Activated T-helper 1 cell treated with Interleukin-2 at 50 U/mL for 16 hours (primary cell): ENCODE measurements around the gene TPRA1.
"Not testable (repeated sequence)": the region's sequence is repeated elsewhere in the genome, so short reads cannot be mapped to it uniquely, and the experiment has no call there.

ENCODE experiments used
- DNase-seq: peaks from one replicate; pipeline ENCODE4 v3.0.0-alpha.2; 2020; ENCODE audit warnings: low read depth

The TPRA1 gene

DNA sequence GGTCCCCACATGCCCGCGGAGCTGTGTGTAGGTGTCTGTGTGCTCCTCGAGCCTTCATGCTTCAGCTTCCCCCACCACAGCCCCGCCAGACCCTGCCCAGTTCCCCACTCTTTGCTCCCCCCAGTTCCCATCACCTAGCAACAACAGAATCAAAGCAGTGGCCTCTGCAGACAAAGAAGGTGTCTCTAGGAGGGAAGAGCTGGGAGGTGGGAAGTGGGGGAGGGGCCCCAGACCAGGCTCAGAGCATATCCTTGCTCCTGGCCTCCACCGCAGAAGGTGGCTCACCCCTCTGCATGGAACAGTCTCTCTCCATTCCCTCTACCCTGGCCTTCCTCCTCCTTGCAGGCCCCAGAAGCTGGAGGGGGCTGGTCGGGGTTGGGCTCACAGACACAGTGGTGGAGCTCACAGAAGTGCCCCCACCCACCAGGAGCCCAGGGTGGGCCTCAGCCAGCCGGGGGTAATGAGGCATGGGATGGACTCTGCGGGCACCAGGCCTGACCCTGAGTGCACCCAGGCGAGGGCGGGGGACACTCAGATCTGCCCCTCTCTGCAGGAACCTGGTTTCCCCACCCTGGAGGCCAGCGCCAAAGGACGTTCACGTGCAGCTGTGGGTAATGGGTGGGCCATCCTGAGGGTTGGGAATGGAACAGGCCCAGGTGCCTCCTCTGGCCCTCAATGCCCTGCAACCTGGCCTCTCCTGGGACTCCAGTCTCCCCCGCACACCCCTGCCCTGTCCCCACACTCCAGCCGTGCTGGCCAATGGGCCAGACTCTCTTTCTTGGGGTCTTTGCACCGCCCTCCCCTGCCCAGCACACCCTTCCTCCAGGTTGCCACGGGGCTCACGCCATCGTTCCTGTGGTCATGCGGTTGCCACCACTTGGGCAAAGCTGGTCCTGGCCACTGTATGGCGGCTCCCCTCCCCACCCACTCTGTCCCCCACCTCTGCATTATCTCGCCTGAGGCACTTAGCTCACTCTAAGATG is 53.4 kb downstream of the TPRA1 start:
- DNase-seq = no peak

DNA sequence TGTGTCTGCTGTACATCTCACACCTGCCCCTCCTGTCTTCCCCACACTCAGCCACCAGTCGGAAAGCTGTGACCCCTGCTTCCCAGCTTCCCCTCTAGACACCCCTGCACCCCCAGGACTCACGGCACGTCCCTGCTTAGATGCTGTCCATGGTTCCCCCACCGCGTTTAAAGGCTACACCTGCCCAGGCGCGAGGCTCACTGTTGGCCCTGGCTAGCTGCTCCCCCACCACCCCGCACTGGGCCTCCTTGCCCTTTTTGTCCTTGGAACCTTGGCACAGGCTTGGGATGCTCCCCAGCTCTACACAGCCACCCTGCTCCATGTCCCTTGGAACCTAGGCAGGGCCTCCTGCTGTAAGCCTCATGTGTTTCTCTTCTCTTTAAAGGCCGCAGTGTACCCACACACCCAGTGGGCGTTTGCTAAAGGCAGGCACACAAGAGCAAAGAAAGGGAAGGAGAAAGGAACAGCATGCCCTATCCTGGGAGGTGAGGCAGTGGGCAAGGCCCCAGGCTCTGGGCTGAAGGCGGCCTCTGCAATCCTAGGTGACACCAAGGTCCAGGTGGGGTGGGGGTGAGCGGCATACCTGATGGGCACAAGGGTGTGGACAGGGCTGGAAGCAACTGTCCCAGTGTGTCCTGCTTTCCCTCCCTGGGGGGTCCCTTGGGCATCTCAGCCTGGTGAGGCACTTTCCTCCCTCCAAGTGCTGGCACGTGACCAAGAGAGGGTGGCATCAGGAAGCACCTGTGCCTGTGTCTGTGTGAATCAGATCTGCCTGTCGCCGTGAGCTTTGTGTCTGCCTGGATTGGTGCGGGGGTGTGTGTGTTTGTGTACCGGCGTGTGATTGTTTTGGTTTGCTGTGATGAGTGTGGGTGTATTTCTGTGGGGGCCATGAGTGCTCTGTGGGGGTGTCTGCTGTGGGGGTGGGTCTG is 54.4 kb downstream of the TPRA1 start:
- no peak for DNase-seq

DNA sequence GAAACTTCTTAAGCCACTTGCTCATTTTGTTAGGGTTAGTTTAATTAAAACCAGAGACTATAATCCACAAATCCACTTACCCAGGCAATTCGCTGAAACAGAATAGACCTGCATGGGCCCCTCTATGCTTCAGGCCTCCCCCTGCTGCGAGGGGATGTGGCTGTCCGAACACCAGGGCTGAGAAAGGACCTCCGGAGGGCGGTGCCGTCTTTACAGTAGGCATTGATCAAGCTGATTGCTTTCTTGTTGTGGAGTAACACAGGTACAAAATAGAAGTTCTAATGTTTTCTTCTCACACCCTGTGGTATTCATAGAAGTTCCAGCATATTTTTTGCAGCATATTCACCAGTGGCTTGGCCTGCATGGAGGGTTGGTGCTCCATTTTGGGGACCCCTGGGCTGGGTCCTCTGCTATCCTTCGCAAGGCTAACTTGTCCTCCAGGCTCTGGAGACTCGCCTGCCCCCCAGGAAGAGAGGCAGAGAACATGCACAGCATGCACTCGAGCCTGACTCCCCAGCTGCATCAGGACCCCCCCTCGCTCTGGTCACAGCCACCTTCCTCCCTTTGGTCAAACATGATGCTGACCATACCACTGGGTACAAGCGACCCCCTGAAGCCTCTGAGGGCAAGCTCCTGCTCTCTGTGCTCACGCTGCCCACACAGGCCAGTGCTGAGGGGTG is 55.3 kb downstream of the TPRA1 start:
- DNase-seq = no peak

DNA sequence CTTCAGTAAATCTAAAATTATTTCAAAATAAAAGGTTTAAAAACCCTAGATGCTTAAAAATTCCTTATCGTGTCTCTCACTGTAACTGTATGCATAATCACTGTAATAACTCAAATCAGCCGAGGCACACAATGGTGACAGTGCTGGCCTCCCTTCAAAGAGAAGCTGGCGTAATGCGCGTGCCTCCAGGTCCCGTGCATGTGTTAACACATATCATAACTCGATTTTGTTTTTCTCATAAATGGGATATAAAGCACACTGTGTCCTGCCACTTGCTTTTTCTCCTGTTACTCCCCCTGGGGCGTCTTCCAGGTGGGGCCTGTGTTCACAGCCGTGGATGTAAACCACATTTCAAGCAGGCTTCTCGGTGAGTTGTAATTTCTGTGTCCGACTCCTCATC is 56.0 kb downstream of the TPRA1 start:
- no peak for DNase-seq

DNA sequence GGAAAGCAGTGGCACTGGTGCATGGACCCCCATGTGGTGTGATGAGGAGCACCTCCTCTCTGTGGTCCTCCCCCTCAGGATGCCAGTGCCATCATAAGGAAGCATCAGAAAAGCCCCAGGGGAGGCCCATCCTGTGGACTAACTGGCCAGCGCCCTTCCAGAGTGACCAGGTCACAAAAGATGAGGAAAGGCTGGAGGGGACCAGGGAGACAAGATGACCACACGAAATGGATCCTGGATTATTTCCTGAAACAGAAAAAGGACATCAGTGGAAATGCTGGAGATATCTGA is 56.4 kb downstream of the TPRA1 start:
- no peak for DNase-seq

DNA sequence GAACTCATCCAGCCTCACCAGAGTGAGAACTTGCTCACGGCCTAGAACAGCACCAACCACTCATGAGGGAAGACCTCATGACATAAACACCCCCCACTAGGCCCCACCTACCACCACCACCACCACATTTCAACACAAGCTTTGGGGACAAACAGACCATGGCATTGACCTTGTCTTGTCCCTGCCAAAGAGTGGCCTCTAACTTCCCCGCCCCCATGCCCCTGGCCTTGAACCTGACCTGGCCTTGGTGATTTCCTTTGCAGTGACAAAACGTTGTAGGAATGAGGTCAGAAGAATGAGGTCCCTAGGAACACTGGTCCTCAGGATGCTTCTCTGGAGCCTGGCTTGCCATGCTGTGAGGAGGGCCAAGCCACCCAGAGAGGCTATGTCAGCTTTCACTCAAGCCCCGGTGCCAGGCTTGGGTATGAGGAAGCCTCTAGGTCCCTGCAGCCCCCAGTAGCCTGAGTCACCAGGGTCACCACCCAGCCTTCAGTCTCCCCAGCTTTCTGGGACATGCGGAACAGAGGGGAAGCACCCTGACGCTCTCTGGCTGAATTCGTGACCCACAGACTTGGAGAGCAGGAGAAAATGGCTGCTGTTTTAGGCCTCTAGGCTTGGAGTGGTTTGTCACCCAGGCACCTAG is 57.9 kb downstream of the TPRA1 start:
- DNase-seq = no peak

DNA sequence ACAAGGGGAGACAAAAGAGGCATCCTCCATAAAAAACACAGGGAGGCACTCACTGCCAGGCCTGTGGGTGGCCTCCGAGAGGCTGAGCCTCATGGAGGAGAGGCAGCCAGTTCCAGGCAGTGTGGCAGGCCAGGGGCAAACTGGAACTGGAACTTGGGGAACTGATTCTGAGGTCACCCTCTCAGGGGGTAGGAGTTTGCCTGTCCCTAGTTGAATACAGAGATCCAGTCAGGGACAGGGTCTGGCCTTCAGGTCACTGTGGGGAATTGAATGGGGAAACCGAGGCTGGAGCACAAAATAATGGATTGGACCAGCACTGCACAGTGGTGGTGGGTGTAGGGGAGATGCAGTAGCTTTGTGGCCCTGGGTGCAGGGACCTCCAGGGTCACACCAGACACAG is 58.7 kb downstream of the TPRA1 start:
- DNase-seq = no peak

DNA sequence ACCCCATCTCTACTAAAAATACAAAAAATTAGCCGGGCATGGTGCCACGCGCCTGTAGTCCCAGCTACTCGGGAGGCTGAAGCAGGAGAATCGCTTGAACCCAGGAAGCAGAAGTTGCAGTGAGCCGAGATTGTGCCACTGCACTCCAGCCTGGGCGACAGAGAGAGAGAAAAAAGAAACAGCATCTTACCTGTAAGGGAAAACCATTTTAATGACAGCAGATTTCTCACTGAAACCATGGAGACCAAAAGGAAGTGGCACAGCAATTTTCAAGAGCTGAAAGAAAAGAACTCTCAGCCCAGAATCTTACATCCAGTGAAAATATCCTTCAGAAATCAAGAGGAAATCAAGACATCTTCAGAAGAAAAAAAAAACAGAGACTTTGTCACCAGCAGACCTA is 59.7 kb downstream of the TPRA1 start:
- DNase-seq = not testable (repeated sequence)

DNA sequence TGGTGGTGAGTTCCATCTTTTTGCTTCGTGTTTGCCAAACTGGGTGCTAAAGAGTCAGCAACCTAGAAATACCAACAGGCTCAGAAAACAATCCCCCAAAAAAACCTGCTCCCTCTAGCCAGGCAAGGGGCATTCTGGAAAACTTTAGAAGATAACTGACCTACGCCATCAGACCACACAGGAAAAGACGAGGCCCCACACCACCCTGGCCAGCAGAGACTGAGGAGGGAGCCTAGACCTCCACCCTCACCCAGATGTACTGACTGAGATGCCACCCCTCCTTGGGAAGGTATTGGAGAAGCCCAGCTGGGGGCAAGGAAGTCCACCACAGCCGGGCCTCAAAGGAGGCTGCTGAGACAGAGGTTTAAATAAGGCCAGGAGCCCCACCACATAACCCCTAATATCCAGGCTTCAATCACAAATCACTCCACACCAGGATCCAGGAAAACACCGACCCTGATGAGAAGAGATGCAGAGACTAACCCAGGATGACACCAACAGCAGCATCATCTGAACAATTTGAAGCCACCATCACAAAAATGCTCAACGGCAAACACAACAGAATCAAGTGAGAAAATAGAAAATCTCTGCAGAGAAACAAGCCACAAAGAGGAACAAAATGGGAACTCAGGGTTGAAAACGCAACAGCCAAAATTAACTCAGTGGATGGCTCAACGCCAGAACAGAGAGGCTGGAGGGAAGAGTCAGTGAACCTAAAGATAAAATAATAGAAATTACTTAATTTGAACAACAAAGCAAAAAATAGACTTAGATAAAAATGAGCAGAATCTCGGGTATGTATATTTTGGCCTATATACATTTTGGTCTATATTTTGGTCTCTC is 61.0 kb downstream of the TPRA1 start:
- DNase-seq = no peak

DNA sequence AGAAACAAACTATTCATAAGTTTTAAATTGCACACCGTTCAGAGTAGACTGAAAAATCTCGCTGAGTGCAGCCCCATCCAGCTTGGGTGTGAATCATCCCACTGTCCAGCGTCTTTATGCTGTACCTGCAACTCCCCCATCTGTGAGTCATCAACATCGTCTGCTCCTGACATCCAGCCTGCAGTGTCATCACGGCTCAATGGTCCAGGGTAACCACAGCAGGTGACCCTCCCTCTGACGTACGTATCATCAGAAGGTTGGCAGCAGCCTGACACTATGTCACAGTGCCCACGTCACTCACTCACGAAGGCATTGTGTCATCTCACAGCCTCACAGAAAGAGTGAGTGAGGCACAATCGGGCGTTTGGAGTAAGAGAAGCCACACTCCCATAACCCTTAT is 65.2 kb downstream of the TPRA1 start:
- no peak for DNase-seq

DNA sequence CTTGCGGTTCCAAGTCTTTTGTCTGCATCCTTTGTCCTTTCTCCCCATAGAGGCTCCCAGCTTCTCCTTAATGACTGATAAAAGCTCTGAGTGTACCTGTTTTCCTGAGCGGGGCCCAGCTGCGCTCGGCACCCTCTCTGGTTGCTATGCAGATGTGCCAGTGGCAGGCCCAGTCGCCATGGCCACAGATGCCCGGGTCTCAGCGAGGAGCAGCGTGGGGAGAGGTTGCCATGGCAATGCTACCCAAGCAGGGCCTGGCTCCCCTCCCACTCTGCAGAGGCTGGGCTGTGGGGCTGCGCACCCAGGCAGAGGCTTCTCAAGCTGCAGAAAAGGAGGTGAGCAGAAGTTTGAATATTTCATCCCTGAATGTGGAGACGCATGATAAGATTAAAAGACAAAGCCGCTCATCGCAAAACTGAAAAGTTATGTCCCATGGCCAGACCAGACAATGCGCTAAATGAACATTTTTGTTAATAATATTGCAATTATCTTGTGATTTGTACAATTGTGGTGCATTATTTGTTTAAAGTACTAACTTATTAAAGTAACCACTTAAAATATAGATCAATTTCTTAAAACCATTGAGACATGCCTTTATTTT is 66.1 kb downstream of the TPRA1 start:
- no peak for DNase-seq
